ENCODE data around the gene HCFC2.
A peak's percentile ranks its signal among the peaks of the same experiment; 100 is the strongest.

HCFC2 gene

GRCh38 chr12:104126548-104126947, 62.2 kb downstream of the HCFC2 start:
- DNase-seq: no peak

GRCh38 chr12:104130760-104131159, 66.4 kb downstream of the HCFC2 start:
- DNase-seq: no peak

GRCh38 chr12:104131609-104132008, 67.3 kb downstream of the HCFC2 start:
- DNase-seq: no peak

- no peak for DNase-seq
Observed at GRCh38 chr12:104132351-104132956, 68.1 kb downstream of the HCFC2 start.

- no peak for DNase-seq
Observed at GRCh38 chr12:104133321-104133720, 69.0 kb downstream of the HCFC2 start.

GRCh38 chr12:104133866-104134265, 69.5 kb downstream of the HCFC2 start:
- DNase-seq: no peak

GRCh38 chr12:104134882-104135281, 70.6 kb downstream of the HCFC2 start:
- DNase-seq: no peak

- DNase-seq: peak; percentile 8
Observed at GRCh38 chr12:104136577-104136976, 72.2 kb downstream of the HCFC2 start.

- peak; percentile 63 for DNase-seq
Observed at GRCh38 chr12:104137001-104137901, 72.9 kb downstream of the HCFC2 start.

GRCh38 chr12:104137902-104138796, 73.8 kb downstream of the HCFC2 start, which contains the start of gene NFYB:
TSS of gene NFYB (minus strand) at chr12:104138210. CDS start at chr12:104135453, 2,757 bp downstream.
- DNase-seq: peak; percentile 96

- no peak for DNase-seq
Observed at GRCh38 chr12:104138797-104139152, 74.4 kb downstream of the HCFC2 start.

GRCh38 chr12:104142543-104142942, 78.2 kb downstream of the HCFC2 start:
- DNase-seq: no peak

- no peak for DNase-seq
Observed at GRCh38 chr12:104143002-104143401, 78.7 kb downstream of the HCFC2 start.

GRCh38 chr12:104143918-104144317, 79.6 kb downstream of the HCFC2 start:
- no peak for DNase-seq

- no peak for DNase-seq
Observed at GRCh38 chr12:104147346-104147745, 83.0 kb downstream of the HCFC2 start.

- no peak for DNase-seq
Observed at GRCh38 chr12:104150416-104150815, 86.1 kb downstream of the HCFC2 start.

GRCh38 chr12:104152685-104153241, 88.4 kb downstream of the HCFC2 start:
- DNase-seq: no peak

GRCh38 chr12:104154286-104154685, 90.0 kb downstream of the HCFC2 start:
- no peak for DNase-seq

- DNase-seq: no peak
Observed at GRCh38 chr12:104154806-104155205, 90.5 kb downstream of the HCFC2 start.

All from hematopoietic multipotent progenitor cell treated with erythropoietin and hydrocortisone succinate and interleukin-3 and kit ligand, for 8 days (in vitro differentiated cells).